ENCODE results near the gene RFXAP. TPM values are rescaled to one million over a fixed set of nuclear protein-coding genes. Genes with fewer than 3 reads are reported as not detected.

Gene RFXAP
- total RNA-seq, 1 donor from 2014 or later, result 6.3 TPM

GRCh38 chr13:36866232-36866631 lies 47.2 kb downstream of the RFXAP start:
- H3K36me3 Mint-ChIP-seq (ENCODE audit: low read depth, unreplicated experiment), result no peaks in the 10 kb centered on the region
- H3K4me3 Mint-ChIP-seq (ENCODE audit: unreplicated experiment), result no peak overlapping the region
- peaks cover 8% of the 10 kb centered on the region for H3K4me1 Mint-ChIP-seq (ENCODE audit: unreplicated experiment)
- no peaks in the 10 kb centered on the region for H3K9me3 Mint-ChIP-seq (ENCODE audit: unreplicated experiment)
- H3K27me3 Mint-ChIP-seq (ENCODE audit: unreplicated experiment), result peaks cover 2% of the 10 kb centered on the region
- no peak for TF ChIP-seq CTCF (IDR thresholded peaks at IDR 0.05; ENCODE audit: unreplicated experiment)
- no peak overlapping the region for H3K27ac Mint-ChIP-seq (ENCODE audit: unreplicated experiment)
- DNase-seq (ENCODE audit: low spot score), result no peak

GRCh38 chr13:36870050-36870692 lies 51.1 kb downstream of the RFXAP start:
- DNase-seq (ENCODE audit: low spot score), result no peak
- H3K27me3 Mint-ChIP-seq (ENCODE audit: unreplicated experiment), result peaks cover 3% of the 10 kb centered on the region
- H3K36me3 Mint-ChIP-seq (ENCODE audit: low read depth, unreplicated experiment), result no peaks in the 10 kb centered on the region
- peaks cover 6% of the 10 kb centered on the region for H3K4me1 Mint-ChIP-seq (ENCODE audit: unreplicated experiment)
- no peak for TF ChIP-seq CTCF (IDR thresholded peaks at IDR 0.05; ENCODE audit: unreplicated experiment)
- no peaks in the 10 kb centered on the region for H3K9me3 Mint-ChIP-seq (ENCODE audit: unreplicated experiment)
- H3K4me3 Mint-ChIP-seq (ENCODE audit: unreplicated experiment), result no peak overlapping the region
- H3K27ac Mint-ChIP-seq (ENCODE audit: unreplicated experiment), result no peak overlapping the region

- no peaks in the 10 kb centered on the region for H3K9me3 Mint-ChIP-seq (ENCODE audit: unreplicated experiment)
- no peak for DNase-seq (ENCODE audit: low spot score)
- H3K4me3 Mint-ChIP-seq (ENCODE audit: unreplicated experiment), result no peak overlapping the region
- no peak for TF ChIP-seq CTCF (IDR thresholded peaks at IDR 0.05; ENCODE audit: unreplicated experiment)
- peaks cover 6% of the 10 kb centered on the region for H3K4me1 Mint-ChIP-seq (ENCODE audit: unreplicated experiment)
- no peak overlapping the region for H3K27ac Mint-ChIP-seq (ENCODE audit: unreplicated experiment)
- H3K27me3 Mint-ChIP-seq (ENCODE audit: unreplicated experiment), result peaks cover 3% of the 10 kb centered on the region
- H3K36me3 Mint-ChIP-seq (ENCODE audit: low read depth, unreplicated experiment), result no peaks in the 10 kb centered on the region
Observed at GRCh38 chr13:36872621-36873020, 53.6 kb downstream of the RFXAP start.

GRCh38 chr13:36875431-36875830 lies 56.4 kb downstream of the RFXAP start:
- TF ChIP-seq CTCF (IDR thresholded peaks at IDR 0.05; ENCODE audit: unreplicated experiment), result no peak
- Mint-ChIP-seq H3K36me3 (ENCODE audit: low read depth, unreplicated experiment) (no peaks in the 10 kb centered on the region), H3K9me3 (ENCODE audit: unreplicated experiment) (no peaks in the 10 kb centered on the region), H3K27me3 (ENCODE audit: unreplicated experiment) (peaks cover 4% of the 10 kb centered on the region), H3K4me3 (ENCODE audit: unreplicated experiment) (no peak overlapping the region), H3K27ac (ENCODE audit: unreplicated experiment) (no peak overlapping the region), H3K4me1 (ENCODE audit: unreplicated experiment) (peaks cover 6% of the 10 kb centered on the region)
- DNase-seq (ENCODE audit: low spot score), result no peak

GRCh38 chr13:36875961-36876360 lies 56.9 kb downstream of the RFXAP start:
- Mint-ChIP-seq H3K27ac (ENCODE audit: unreplicated experiment) (no peak overlapping the region), H3K36me3 (ENCODE audit: low read depth, unreplicated experiment) (no peaks in the 10 kb centered on the region), H3K27me3 (ENCODE audit: unreplicated experiment) (peaks cover 4% of the 10 kb centered on the region), H3K4me3 (ENCODE audit: unreplicated experiment) (no peak overlapping the region), H3K4me1 (ENCODE audit: unreplicated experiment) (peaks cover 8% of the 10 kb centered on the region), H3K9me3 (ENCODE audit: unreplicated experiment) (no peaks in the 10 kb centered on the region)
- no peak for TF ChIP-seq CTCF (IDR thresholded peaks at IDR 0.05; ENCODE audit: unreplicated experiment)
- DNase-seq (ENCODE audit: low spot score), result no peak

Other genes with a start within 250 kb of the RFXAP start
- gene SERTM1, start 145.2 kb upstream of the RFXAP start, total RNA-seq (ENCODE audit: unreplicated experiment), result 0.08 TPM
- gene SMAD9, start 101.0 kb downstream of the RFXAP start, total RNA-seq (ENCODE audit: unreplicated experiment), result 0.26 TPM
- 22.0 TPM for gene ALG5, start 180.1 kb downstream of the RFXAP start, total RNA-seq (ENCODE audit: unreplicated experiment)
- gene EXOSC8, start 181.6 kb downstream of the RFXAP start, total RNA-seq (ENCODE audit: unreplicated experiment), result 38.1 TPM
- gene SUPT20H, start 240.5 kb downstream of the RFXAP start, total RNA-seq (ENCODE audit: unreplicated experiment), result 56.1 TPM

Data from endothelial cell (in vitro differentiated cells).